HS-27A (cell line): ENCODE data around the gene GABPB1.

Experiments
- DNase-seq: peaks from one replicate; pipeline ENCODE4 v3.0.0-alpha.2; 2012; ENCODE audit warnings: low read depth, missing footprints

GABPB1 gene

DNA sequence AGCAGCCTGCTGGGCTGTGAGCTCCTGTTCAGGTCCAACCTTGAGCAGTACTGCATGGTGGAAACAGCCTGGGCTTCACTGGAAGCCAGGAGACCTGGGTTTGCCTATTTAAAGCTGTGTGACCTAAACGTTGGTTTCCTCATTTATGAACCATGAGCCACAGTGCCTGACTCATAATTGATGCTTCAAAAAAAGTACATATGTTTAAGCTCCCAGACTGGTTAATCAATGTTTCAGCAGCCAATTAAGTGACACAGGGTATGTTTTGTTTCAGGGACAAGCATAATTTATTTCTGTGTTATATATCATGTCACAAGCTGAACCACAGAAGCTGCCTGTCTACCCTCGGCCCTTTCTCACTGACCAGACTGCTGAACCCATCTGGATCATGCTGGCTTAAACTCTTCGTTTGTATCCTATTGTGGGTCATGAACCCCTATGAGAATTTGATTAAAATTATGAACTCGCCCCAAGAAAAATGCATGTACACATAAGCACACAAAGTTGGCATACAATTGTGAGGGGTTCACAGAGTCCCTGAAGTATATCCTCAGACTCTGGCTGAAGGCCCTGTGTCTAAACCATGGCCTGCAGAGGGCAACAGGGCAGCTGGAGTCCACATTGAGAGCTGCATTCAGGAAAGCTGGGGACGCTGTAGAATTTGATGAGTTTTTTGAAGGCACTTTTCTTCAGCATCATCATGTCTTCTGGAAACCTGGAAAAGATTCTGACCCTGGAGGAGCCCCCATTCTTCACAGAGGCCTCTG is 113.1 kb downstream of the GABPB1 start:
- no peak for DNase-seq

GRCh38 chr15:50238255-50238654 is 116.7 kb downstream of the GABPB1 start:
- no peak for DNase-seq

GRCh38 chr15:50236433-50236832 is 118.6 kb downstream of the GABPB1 start:
- no peak for DNase-seq

DNA sequence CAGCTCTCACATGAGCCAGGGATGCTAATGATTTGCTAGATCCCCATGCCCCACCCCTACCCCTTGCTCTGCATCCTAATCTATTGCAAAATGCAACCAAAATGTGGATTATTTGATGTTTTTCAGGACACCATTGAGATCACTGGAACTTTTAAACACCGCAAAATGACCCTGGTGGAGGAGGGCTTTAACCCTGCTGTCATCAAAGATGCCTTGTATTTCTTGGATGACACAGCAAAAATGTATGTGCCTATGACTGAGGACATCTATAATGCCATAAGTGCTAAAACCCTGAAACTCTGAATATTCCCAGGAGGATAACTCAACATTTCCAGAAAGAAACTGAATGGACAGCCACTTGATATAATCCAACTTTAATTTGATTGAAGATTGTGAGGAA is 119.2 kb downstream of the GABPB1 start:
- no peak for DNase-seq

- DNase-seq, result no peak
Observed at GRCh38 chr15:50234764-50235163, 120.2 kb downstream of the GABPB1 start.

- DNase-seq, result no peak
Observed at GRCh38 chr15:50233192-50233736, 121.7 kb downstream of the GABPB1 start.

GRCh38 chr15:50232791-50233190 is 122.2 kb downstream of the GABPB1 start:
- no peak for DNase-seq

- no peak for DNase-seq
Observed at GRCh38 chr15:50231761-50232160, 123.2 kb downstream of the GABPB1 start.

DNA sequence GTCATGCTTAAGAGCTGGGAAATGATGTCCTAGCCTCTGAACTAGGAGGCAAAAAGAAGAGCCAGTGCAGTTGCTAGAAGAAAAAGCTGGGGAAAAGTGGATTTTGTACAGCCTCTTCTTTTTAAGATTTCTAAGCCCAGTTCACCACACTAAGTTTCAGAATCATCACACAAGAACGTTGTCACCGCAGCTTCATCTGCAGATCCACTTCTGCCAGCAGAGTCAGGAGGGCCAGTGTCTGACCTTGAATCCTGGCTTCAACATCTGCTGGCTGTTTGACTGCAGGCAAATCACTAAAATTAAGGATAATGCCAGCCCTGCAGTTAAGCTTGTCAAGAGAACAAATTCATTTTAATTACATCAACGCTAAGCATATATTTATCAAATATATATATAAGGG is 125.7 kb downstream of the GABPB1 start:
- DNase-seq, result no peak

- DNase-seq, result no peak
Observed at GRCh38 chr15:50228866-50229265, 126.1 kb downstream of the GABPB1 start.

DNA sequence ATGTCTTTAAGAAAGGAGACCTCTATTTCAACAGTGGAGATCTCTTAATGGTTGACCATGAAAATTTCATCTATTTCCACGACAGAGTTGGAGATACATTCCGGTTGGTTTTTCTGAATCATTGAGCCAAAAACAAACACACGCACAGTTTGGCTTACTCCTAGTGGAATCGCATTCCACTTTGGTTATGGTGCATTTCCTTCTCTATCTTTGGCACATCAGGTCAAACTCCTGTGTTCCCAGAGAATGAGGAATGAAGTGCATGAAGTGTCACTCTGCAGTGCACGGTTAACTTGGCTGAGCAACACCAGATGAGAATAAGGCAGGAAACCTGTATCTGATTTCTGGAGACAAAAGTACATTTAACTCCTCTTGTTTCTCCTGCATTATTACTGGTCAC is 127.9 kb downstream of the GABPB1 start:
- no peak for DNase-seq

DNA sequence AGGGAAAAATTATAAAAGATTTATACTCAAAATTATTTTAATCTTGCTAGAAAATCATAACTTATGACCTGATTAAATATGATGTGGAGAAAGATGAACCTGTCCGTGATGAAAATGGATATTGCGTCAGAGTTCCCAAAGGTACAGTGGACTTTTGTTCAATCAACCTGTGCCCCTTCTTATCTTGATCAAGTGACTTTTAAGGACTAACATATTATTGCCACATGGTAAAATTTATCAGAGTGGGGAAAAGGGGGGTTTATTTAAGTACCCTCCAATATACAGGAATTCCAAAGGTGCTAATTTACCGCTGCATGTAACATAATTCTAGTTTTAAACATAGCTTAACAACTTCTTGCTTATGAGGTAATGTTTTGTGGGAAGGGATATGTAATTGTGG is 129.1 kb downstream of the GABPB1 start:
- DNase-seq, result no peak
